ENCODE measurements around the gene TRPV6. TPM values are rescaled to one million over a fixed set of nuclear protein-coding genes. Genes with fewer than 3 reads are reported as not detected.

The TRPV6 gene
- total and polyA plus RNA-seq, 2 donors (not counting 1 experiment from before 2014, with no cell fraction given), result not detected

GRCh38 chr7:142855114-142855743, 30.3 kb downstream of the TRPV6 start:
- H3K27me3 ChIP-seq (ENCODE audit: control insufficient read depth, insufficient read depth, low read length), result peaks cover 2% of the 10 kb centered on the region
- H3K4me2 ChIP-seq (ENCODE audit: extremely low read depth, insufficient read depth, low read length), result peak overlapping the region; percentile 66
- no peaks in the 10 kb centered on the region for H3K4me1 ChIP-seq (ENCODE audit: control insufficient read depth, extremely low read depth, insufficient read depth, low read length)
- no peak overlapping the region for H2AFZ ChIP-seq (ENCODE audit: low read length)
- no peak for TF ChIP-seq EZH2 (IDR thresholded peaks at IDR 0.05; ENCODE audit: low read length, missing control alignments)
- TF ChIP-seq CTCF (conservative IDR thresholded peaks at IDR 0.05 in 1 of 2, IDR thresholded peaks at IDR 0.05 in 1 of 2; ENCODE audit: low read depth in 1 of 2, low read length in 2 of 2), result peak in 1 of 2 donors; percentile 16
- H3K4me3 ChIP-seq (replicated peaks in 1 of 4; ENCODE audit: control extremely low read depth in 1 of 4, insufficient read depth in 1 of 4, low read depth in 3 of 4, low read length in 4 of 4), result peak overlapping the region in 2 of 4 experiments; percentile 31 to 63
- DNase-seq (ENCODE audit: low read depth in 2 of 2), result peak in 1 of 2 donors; percentile 5
- H3K9me3 ChIP-seq (ENCODE audit: control insufficient read depth, insufficient read depth, low read depth, low read length), result no peaks in the 10 kb centered on the region
- H3K9ac ChIP-seq (ENCODE audit: insufficient read depth, low read length), result no peak overlapping the region
- H4K20me1 ChIP-seq (ENCODE audit: control insufficient read depth, extremely low read depth, insufficient read depth, low read length), result no peaks in the 10 kb centered on the region
- H3K79me2 ChIP-seq (ENCODE audit: control insufficient read depth, insufficient read depth, low read length), result no peaks in the 10 kb centered on the region
- no peak overlapping the region for H3K27ac ChIP-seq (ENCODE audit: insufficient read depth, low read length)
- no peaks in the 10 kb centered on the region for H3K36me3 ChIP-seq (ENCODE audit: control insufficient read depth, insufficient read depth, low read length)

GRCh38 chr7:142854372-142855113, 31.0 kb downstream of the TRPV6 start, which contains the start of gene EPHB6:
TSS of gene EPHB6 (plus strand) at chr7:142855076. CDS start at chr7:142863228, 8,152 bp downstream.
- H3K36me3 ChIP-seq (ENCODE audit: control insufficient read depth, insufficient read depth, low read length), result no peaks in the 10 kb centered on the region
- DNase-seq (ENCODE audit: low read depth in 2 of 2), result peak; percentile 51 to 65
- no peak within 1 kb of the TSS for H3K27ac ChIP-seq (ENCODE audit: insufficient read depth, low read length)
- no peaks in the 10 kb centered on the region for H4K20me1 ChIP-seq (ENCODE audit: control insufficient read depth, extremely low read depth, insufficient read depth, low read length)
- no peaks in the 10 kb centered on the region for H3K79me2 ChIP-seq (ENCODE audit: control insufficient read depth, insufficient read depth, low read length)
- peak; percentile 50 for TF ChIP-seq EZH2 (IDR thresholded peaks at IDR 0.05; ENCODE audit: low read length, missing control alignments)
- no peak for TF ChIP-seq CTCF (conservative IDR thresholded peaks at IDR 0.05 in 1 of 2, IDR thresholded peaks at IDR 0.05 in 1 of 2; ENCODE audit: low read depth in 1 of 2, low read length in 2 of 2)
- peaks cover 2% of the 10 kb centered on the region for H3K27me3 ChIP-seq (ENCODE audit: control insufficient read depth, insufficient read depth, low read length)
- no peaks in the 10 kb centered on the region for H3K9me3 ChIP-seq (ENCODE audit: control insufficient read depth, insufficient read depth, low read depth, low read length)
- no peaks in the 10 kb centered on the region for H3K4me1 ChIP-seq (ENCODE audit: control insufficient read depth, extremely low read depth, insufficient read depth, low read length)
- no peak within 1 kb of the TSS for H3K9ac ChIP-seq (ENCODE audit: insufficient read depth, low read length)
- H3K4me3 ChIP-seq (replicated peaks in 1 of 4; ENCODE audit: control extremely low read depth in 1 of 4, insufficient read depth in 1 of 4, low read depth in 3 of 4, low read length in 4 of 4), result peak within 1 kb of the TSS; percentile 56 to 73 (median 65)
- H2AFZ ChIP-seq (ENCODE audit: low read length), result peak within 1 kb of the TSS; percentile 88
- H3K4me2 ChIP-seq (ENCODE audit: extremely low read depth, insufficient read depth, low read length), result peak within 1 kb of the TSS; percentile 94

DNA sequence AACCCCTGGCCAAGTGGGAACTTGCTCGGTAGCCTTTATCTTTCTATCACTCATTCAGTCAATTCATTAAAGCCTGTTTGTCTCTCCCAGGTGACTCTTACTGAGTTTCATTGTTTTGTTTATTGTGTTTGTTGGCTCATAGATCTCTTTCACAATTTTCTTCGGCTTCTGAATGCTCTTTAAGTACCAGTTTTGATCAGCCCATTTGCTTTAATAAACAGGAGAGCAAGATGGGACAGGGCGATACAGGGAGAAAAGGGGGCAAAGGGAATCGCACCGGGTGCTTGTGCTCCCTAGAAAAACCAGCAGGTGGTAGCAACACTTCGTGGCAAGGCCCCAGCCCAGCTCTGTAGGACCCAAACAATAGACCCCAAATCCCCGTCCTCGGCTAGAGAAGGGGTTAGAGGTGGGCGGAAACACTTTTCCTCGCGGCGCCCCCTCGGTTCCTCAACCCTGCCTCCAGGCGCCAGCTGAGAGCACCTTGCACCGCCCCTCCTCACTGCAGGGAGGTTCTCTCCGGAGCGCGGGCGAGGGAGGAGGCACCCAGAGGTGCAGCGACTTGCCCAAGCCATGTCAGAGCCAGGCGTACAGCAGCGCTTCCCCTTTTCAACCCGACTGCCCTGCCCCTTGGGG, 31.7 kb downstream of the TRPV6 start:
- Histone ChIP-seq H3K27me3 (ENCODE audit: control insufficient read depth, insufficient read depth, low read length) (peaks cover 2% of the 10 kb centered on the region), H3K9me3 (ENCODE audit: control insufficient read depth, insufficient read depth, low read depth, low read length) (no peaks in the 10 kb centered on the region), H3K4me2 (ENCODE audit: extremely low read depth, insufficient read depth, low read length) (peak overlapping the region; percentile 94), H3K4me3 (replicated peaks in 1 of 4; ENCODE audit: control extremely low read depth in 1 of 4, insufficient read depth in 1 of 4, low read depth in 3 of 4, low read length in 4 of 4) (peak overlapping the region; percentile 56 to 73 (median 65)), H3K36me3 (ENCODE audit: control insufficient read depth, insufficient read depth, low read length) (no peaks in the 10 kb centered on the region), H3K4me1 (ENCODE audit: control insufficient read depth, extremely low read depth, insufficient read depth, low read length) (no peaks in the 10 kb centered on the region), H3K79me2 (ENCODE audit: control insufficient read depth, insufficient read depth, low read length) (no peaks in the 10 kb centered on the region), H4K20me1 (ENCODE audit: control insufficient read depth, extremely low read depth, insufficient read depth, low read length) (no peaks in the 10 kb centered on the region), H3K27ac (ENCODE audit: insufficient read depth, low read length) (no peak overlapping the region), H3K9ac (ENCODE audit: insufficient read depth, low read length) (no peak overlapping the region), H2AFZ (ENCODE audit: low read length) (peak overlapping the region; percentile 88)
- TF ChIP-seq EZH2 (IDR thresholded peaks at IDR 0.05; ENCODE audit: low read length, missing control alignments) (no peak), CTCF (conservative IDR thresholded peaks at IDR 0.05 in 1 of 2, IDR thresholded peaks at IDR 0.05 in 1 of 2; ENCODE audit: low read depth in 1 of 2, low read length in 2 of 2) (peak; percentile 79 to 82)
- DNase-seq (ENCODE audit: low read depth in 2 of 2), result peak; percentile 53 to 63

Data from fibroblast of lung (primary cell).